Nephron (organoid): Measurements from ENCODE around the gene GRAMD1B.

Source experiments
- H3K27ac Mint-ChIP-seq, 3 experiments: 2 replicates each; pipeline ENCODE4 v1.8.0; 2020; ENCODE audit warnings: mixed read lengths in 3 of 3, mild to moderate bottlenecking in 2 of 3, moderate library complexity in 1 of 3
- H3K27me3 Mint-ChIP-seq: 2 replicates; pipeline ENCODE4 v1.8.0; 2021; ENCODE audit warnings: low read depth, mild to moderate bottlenecking, moderate library complexity, mixed read lengths
- H3K36me3 Mint-ChIP-seq: 2 replicates; pipeline ENCODE4 v1.8.0; 2020; ENCODE audit warnings: low read depth, mixed read lengths
- H3K4me1 Mint-ChIP-seq: 2 replicates; pipeline ENCODE4 v1.8.0; 2020; ENCODE audit warnings: mixed read lengths
- H3K4me3 Mint-ChIP-seq, 3 experiments: 2 replicates each; pipeline ENCODE4 v1.8.0; 2020; ENCODE audit warnings: mild to moderate bottlenecking in 3 of 3, mixed read lengths in 3 of 3, moderate library complexity in 2 of 3
- H3K9me3 Mint-ChIP-seq: 2 replicates; pipeline ENCODE4 v1.8.0; 2020; ENCODE audit warnings: mixed read lengths
- TF ChIP-seq, protein P1 (sequence below), 3 experiments: fragments of 200-600 bp; sonication (generic); IDR thresholded peaks; one replicate each; pipeline ENCODE4 v1.5.0; 2021; ENCODE audit warnings: antibody characterized with exemption in 3 of 3; ENCODE audit not compliant: unreplicated experiment in 3 of 3

GRAMD1B gene

DNA sequence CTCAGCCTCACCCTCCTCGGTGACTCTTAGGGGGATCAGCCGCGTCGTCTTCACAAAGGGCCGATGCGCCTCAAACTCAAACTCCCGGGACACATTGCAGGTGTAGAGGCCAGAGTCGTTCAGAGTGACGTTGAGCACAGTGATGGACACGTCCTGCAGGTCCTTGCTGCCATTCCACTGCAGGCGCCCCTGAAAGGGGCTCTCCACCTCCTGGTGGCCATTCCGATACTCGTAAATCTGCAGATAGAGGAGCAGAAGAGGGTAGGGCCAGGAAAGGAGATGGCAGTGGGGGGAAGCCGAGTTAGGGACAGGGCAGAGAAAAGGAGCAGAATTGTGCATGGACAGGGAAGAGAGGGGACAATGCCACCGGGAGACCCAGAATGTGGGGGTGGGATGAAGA is 212.4 kb downstream of the GRAMD1B start:
- H3K4me1 Mint-ChIP-seq = no peaks in the 10 kb centered on the region
- TF ChIP-seq, protein P1, sequence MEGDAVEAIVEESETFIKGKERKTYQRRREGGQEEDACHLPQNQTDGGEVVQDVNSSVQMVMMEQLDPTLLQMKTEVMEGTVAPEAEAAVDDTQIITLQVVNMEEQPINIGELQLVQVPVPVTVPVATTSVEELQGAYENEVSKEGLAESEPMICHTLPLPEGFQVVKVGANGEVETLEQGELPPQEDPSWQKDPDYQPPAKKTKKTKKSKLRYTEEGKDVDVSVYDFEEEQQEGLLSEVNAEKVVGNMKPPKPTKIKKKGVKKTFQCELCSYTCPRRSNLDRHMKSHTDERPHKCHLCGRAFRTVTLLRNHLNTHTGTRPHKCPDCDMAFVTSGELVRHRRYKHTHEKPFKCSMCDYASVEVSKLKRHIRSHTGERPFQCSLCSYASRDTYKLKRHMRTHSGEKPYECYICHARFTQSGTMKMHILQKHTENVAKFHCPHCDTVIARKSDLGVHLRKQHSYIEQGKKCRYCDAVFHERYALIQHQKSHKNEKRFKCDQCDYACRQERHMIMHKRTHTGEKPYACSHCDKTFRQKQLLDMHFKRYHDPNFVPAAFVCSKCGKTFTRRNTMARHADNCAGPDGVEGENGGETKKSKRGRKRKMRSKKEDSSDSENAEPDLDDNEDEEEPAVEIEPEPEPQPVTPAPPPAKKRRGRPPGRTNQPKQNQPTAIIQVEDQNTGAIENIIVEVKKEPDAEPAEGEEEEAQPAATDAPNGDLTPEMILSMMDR (IDR thresholded peaks at IDR 0.05; ENCODE audit: unreplicated experiment in 3 of 3) = no peak
- no peaks in the 10 kb centered on the region for H3K36me3 Mint-ChIP-seq
- no peak overlapping the region for H3K4me3 Mint-ChIP-seq
- no peak overlapping the region for H3K27ac Mint-ChIP-seq
- H3K27me3 Mint-ChIP-seq = peaks cover 29% of the 10 kb centered on the region
- H3K9me3 Mint-ChIP-seq = no peaks in the 10 kb centered on the region

GRCh38 chr11:123645286-123645975 is 215.4 kb downstream of the GRAMD1B start:
- Mint-ChIP-seq H3K4me1 (no peaks in the 10 kb centered on the region), H3K9me3 (no peaks in the 10 kb centered on the region), H3K4me3 (no peak overlapping the region), H3K36me3 (no peaks in the 10 kb centered on the region), H3K27ac (no peak overlapping the region), H3K27me3 (peaks cover 29% of the 10 kb centered on the region)
- TF ChIP-seq, protein P1 (IDR thresholded peaks at IDR 0.05; ENCODE audit: unreplicated experiment in 3 of 3) = no peak

- Mint-ChIP-seq H3K9me3 (no peaks in the 10 kb centered on the region), H3K4me3 (no peak overlapping the region), H3K4me1 (peaks cover 13% of the 10 kb centered on the region), H3K27ac (no peak overlapping the region), H3K27me3 (peaks cover 45% of the 10 kb centered on the region), H3K36me3 (no peaks in the 10 kb centered on the region)
- TF ChIP-seq, protein P1 (IDR thresholded peaks at IDR 0.05; ENCODE audit: unreplicated experiment in 3 of 3) = no peak
Measured at GRCh38 chr11:123650901-123651300, 220.8 kb downstream of the GRAMD1B start.

DNA sequence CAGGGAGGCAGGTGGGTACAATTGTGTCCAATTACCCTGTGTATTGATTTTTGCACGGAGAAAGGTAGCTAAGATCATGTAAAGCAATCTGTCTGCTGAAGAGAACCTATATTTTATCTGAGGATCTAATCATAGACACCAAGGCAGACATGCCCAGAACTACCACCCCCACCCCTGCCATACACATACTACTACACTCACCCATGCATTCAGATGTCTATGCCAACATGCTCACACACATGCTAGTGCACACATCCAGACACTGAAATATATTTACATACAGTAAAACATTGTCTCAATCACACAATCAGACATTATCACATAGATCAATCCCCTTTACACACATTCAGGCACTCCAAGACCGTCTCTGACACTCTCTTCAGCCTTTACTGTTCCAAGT is 222.5 kb downstream of the GRAMD1B start:
- no peak overlapping the region for H3K27ac Mint-ChIP-seq
- H3K27me3 Mint-ChIP-seq = peaks cover 50% of the 10 kb centered on the region
- TF ChIP-seq, protein P1 (IDR thresholded peaks at IDR 0.05; ENCODE audit: unreplicated experiment in 3 of 3) = no peak
- H3K36me3 Mint-ChIP-seq = no peaks in the 10 kb centered on the region
- peaks cover 20% of the 10 kb centered on the region for H3K4me1 Mint-ChIP-seq
- peaks cover 2% of the 10 kb centered on the region for H3K9me3 Mint-ChIP-seq
- H3K4me3 Mint-ChIP-seq = peak overlapping the region; percentile 54 to 89 (median 82)

DNA sequence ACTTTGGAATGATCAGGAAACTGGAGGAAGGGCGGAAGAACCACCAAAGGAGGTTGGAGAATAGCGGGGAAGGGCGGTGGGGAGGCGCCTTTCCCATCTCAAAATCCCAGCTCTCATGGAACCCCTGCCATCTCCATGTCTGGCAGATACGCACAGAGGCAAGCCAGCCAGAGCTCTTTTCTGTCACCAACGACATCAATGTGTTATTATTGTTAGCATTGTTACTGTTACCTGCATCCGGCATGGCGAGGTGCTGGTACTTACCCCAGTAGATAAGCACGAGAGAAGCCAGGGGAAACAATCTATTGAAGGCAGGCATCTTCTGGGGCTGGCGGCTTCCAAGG is 223.4 kb downstream of the GRAMD1B start:
- Mint-ChIP-seq H3K36me3 (no peaks in the 10 kb centered on the region), H3K4me1 (peaks cover 28% of the 10 kb centered on the region), H3K9me3 (peaks cover 2% of the 10 kb centered on the region), H3K27me3 (peaks cover 56% of the 10 kb centered on the region), H3K4me3 (peak overlapping the region; percentile 76 to 89 (median 87)), H3K27ac (no peak overlapping the region)
- TF ChIP-seq, protein P1 (IDR thresholded peaks at IDR 0.05; ENCODE audit: unreplicated experiment in 3 of 3) = no peak
